NCI-H2107 (cell line): ENCODE measurements around the gene GPS1.

Source experiments
- DNase-seq: peaks from one replicate; lab custom pipeline; 2025; lab: John Stamatoyannopoulos, UW

Gene GPS1

GRCh38 chr17:82079001-82079677 is 27.4 kb downstream of the GPS1 start:
- no peak for DNase-seq

GRCh38 chr17:82080048-82080788 is 28.5 kb downstream of the GPS1 start:
- DNase-seq, result no peak

GRCh38 chr17:82080789-82081464 is 29.2 kb downstream of the GPS1 start:
- DNase-seq, result no peak

GRCh38 chr17:82081546-82081945 is 29.8 kb downstream of the GPS1 start:
- DNase-seq, result no peak

GRCh38 chr17:82081966-82082365 is 30.3 kb downstream of the GPS1 start:
- DNase-seq, result no peak

- DNase-seq, result no peak
Measured at GRCh38 chr17:82082456-82082855, 30.8 kb downstream of the GPS1 start.

- no peak for DNase-seq
Measured at GRCh38 chr17:82083009-82083408, 31.3 kb downstream of the GPS1 start.

GRCh38 chr17:82083533-82084359 is 32.0 kb downstream of the GPS1 start:
- DNase-seq, result no peak

GRCh38 chr17:82084373-82085030 is 32.8 kb downstream of the GPS1 start:
- no peak for DNase-seq

GRCh38 chr17:82085031-82085861 is 33.5 kb downstream of the GPS1 start:
- no peak for DNase-seq

- DNase-seq, result no peak
Measured at GRCh38 chr17:82085931-82086764, 34.5 kb downstream of the GPS1 start.

GRCh38 chr17:82086941-82087906 is 35.5 kb downstream of the GPS1 start:
- no peak for DNase-seq

GRCh38 chr17:82087961-82088837 is 36.5 kb downstream of the GPS1 start:
- DNase-seq, result no peak

GRCh38 chr17:82088838-82089722 is 37.4 kb downstream of the GPS1 start:
- no peak for DNase-seq

GRCh38 chr17:82089723-82090548 is 38.2 kb downstream of the GPS1 start:
- no peak for DNase-seq
